Natural killer cell (primary cell): Measurements from ENCODE around the gene SPRED2. TPM values are rescaled to one million over a fixed set of nuclear protein-coding genes. Genes with fewer than 3 reads are reported as not detected.

Experiments
- ATAC-seq, 3 donors: fragments of 150-1000 bp in 2 of 3; fragments of 200-7000 bp in 1 of 3; cut with Tn5 transposase; 1 replicate in 1 of 3; 2 replicates in 2 of 3; pipeline ENCODE4 v1.10.0; 2021; ENCODE audit warnings: mild to moderate bottlenecking in 2 of 3, moderate library complexity in 2 of 3
- DNase-seq, 2 donors: peaks; one replicate each; pipeline versions ENCODE4 v3.0.0 to v3.0.0-alpha.2; 2013 to 2021; ENCODE audit warnings: mixed read lengths in 1 of 2
- H3K27ac ChIP-seq: one replicate; pipeline ENCODE4 v1.5.1; 2013; ENCODE audit warnings: mild to moderate bottlenecking, low read length
- H3K27me3 ChIP-seq: one replicate; pipeline ENCODE4 v1.6.1; 2013; ENCODE audit warnings: low read length; ENCODE audit not compliant: control insufficient read depth, insufficient read depth
- H3K36me3 ChIP-seq: one replicate; pipeline ENCODE4 v1.6.1; 2013; ENCODE audit warnings: low read length; ENCODE audit not compliant: control insufficient read depth, insufficient read depth
- H3K4me1 ChIP-seq: one replicate; pipeline ENCODE4 v1.6.1; 2013; ENCODE audit warnings: low read length; ENCODE audit not compliant: control insufficient read depth, insufficient read depth
- H3K4me3 ChIP-seq: one replicate; pipeline ENCODE4 v1.5.1; 2013; ENCODE audit warnings: low read length
- H3K9me3 ChIP-seq: one replicate; pipeline ENCODE4 v1.6.1; 2013; ENCODE audit warnings: low read length; ENCODE audit not compliant: control insufficient read depth, insufficient read depth
- H3K27ac Mint-ChIP-seq, 2 donors: one replicate each; pipeline ENCODE4 v1.8.0; 2022; ENCODE audit warnings: mild to moderate bottlenecking in 2 of 2, mixed read lengths in 2 of 2, moderate library complexity in 1 of 2
- H3K27me3 Mint-ChIP-seq, 2 donors: one replicate each; pipeline ENCODE4 v1.8.0; 2022; ENCODE audit warnings: low read depth in 2 of 2, mixed read lengths in 2 of 2
- H3K36me3 Mint-ChIP-seq: one replicate; pipeline ENCODE4 v1.8.0; 2022; ENCODE audit warnings: mixed read lengths
- H3K4me1 Mint-ChIP-seq, 2 donors: one replicate each; pipeline ENCODE4 v1.8.0; 2022; ENCODE audit warnings: mixed read lengths in 2 of 2
- H3K4me3 Mint-ChIP-seq: one replicate; pipeline ENCODE4 v1.8.0; 2022; ENCODE audit warnings: mild to moderate bottlenecking, moderate library complexity, mixed read lengths
- H3K9me3 Mint-ChIP-seq, 2 donors: one replicate each; pipeline ENCODE4 v1.8.0; 2022; ENCODE audit warnings: mixed read lengths in 2 of 2
- CTCF ChIP-seq: fragments of 200-600 bp; IDR thresholded peaks from one replicate; pipeline ENCODE4 v1.8.0; 2022; ENCODE audit warnings: antibody characterized with exemption
- WGBS: methylation state at CpG from one replicate; pipeline ENCODE4 v1.1.7; 2013; ENCODE audit warnings: missing lambda C conversion rate; ENCODE audit not compliant: insufficient coverage; 5-methylcytosine and 5-hydroxymethylcytosine counted together
- intact Hi-C: fragments of 100-400 bp; cut with micrococcal nuclease; formaldehyde crosslinking; loops from one replicate; pipeline ENCODE4 v1.14.2; 2022
- total RNA-seq, 4 donors: library from RNA; stranded (reverse); fragments of 120-200 nt in 1 of 4; gene quantifications; one replicate each; pipeline versions ENCODE4 v1.2.3 to v1.2.4, GENCODE V29; 2013 to 2022

The SPRED2 gene
- total RNA-seq, 3 donors from 2014 or later (not counting 1 experiment from before 2014, with no cell fraction given), result 3.8 to 8.6 (median 8.3) TPM

GRCh38 chr2:65325066-65325465 is 107.3 kb downstream of the SPRED2 start:
- no peaks in the 10 kb centered on the region for H3K9me3 ChIP-seq
- H3K27ac ChIP-seq, result no peak overlapping the region
- DNase-seq (no peak), ATAC-seq (no peak)
- Mint-ChIP-seq H3K4me3 (no peak overlapping the region), H3K36me3 (no peaks in the 10 kb centered on the region), H3K27me3 (no peaks in the 10 kb centered on the region), H3K27ac (no peak overlapping the region), H3K4me1 (peaks cover 0 to 5% of the 10 kb centered on the region in 2 donors), H3K9me3 (no peaks in the 10 kb centered on the region)
- no peaks in the 10 kb centered on the region for H3K36me3 ChIP-seq
- TF ChIP-seq CTCF, result no peak
- intact Hi-C loops, result no loop called here
- no peaks in the 10 kb centered on the region for H3K27me3 ChIP-seq
- no peak overlapping the region for H3K4me3 ChIP-seq
- WGBS, result 90% methylated on average over 2 of the region's 2 CpGs
- no peaks in the 10 kb centered on the region for H3K4me1 ChIP-seq

- H3K4me3 ChIP-seq, result no peak overlapping the region
- no peaks in the 10 kb centered on the region for H3K27me3 ChIP-seq
- Mint-ChIP-seq H3K4me3 (no peak overlapping the region), H3K36me3 (no peaks in the 10 kb centered on the region), H3K9me3 (no peaks in the 10 kb centered on the region), H3K27me3 (no peaks in the 10 kb centered on the region), H3K4me1 (peaks cover 0 to 5% of the 10 kb centered on the region in 2 donors), H3K27ac (no peak overlapping the region)
- no peak overlapping the region for H3K27ac ChIP-seq
- H3K4me1 ChIP-seq, result peaks cover 4% of the 10 kb centered on the region
- no peak for TF ChIP-seq CTCF
- H3K36me3 ChIP-seq, result no peaks in the 10 kb centered on the region
- DNase-seq (no peak), ATAC-seq (no peak)
- WGBS, result 86% methylated on average over 2 of the region's 2 CpGs
- H3K9me3 ChIP-seq, result no peaks in the 10 kb centered on the region
- intact Hi-C loops, result no loop called here
Measured at GRCh38 chr2:65320946-65321345, 111.5 kb downstream of the SPRED2 start.

GRCh38 chr2:65320042-65320725 is 112.2 kb downstream of the SPRED2 start:
- no peaks in the 10 kb centered on the region for H3K9me3 Mint-ChIP-seq
- no peaks in the 10 kb centered on the region for H3K36me3 ChIP-seq
- intact Hi-C loops, result no loop called here
- peak overlapping the region in 1 of 2 donors; percentile 21 for H3K27ac Mint-ChIP-seq
- 58% methylated on average over 9 of the region's 9 CpGs for WGBS
- no peaks in the 10 kb centered on the region for H3K36me3 Mint-ChIP-seq
- H3K4me1 Mint-ChIP-seq, result peaks cover 0 to 5% of the 10 kb centered on the region in 2 donors
- DNase-seq, result peak in 1 of 2 donors; percentile 26
- H3K9me3 ChIP-seq, result no peaks in the 10 kb centered on the region
- TF ChIP-seq CTCF, result no peak
- no peaks in the 10 kb centered on the region for H3K27me3 Mint-ChIP-seq
- H3K4me3 Mint-ChIP-seq, result no peak overlapping the region
- H3K27me3 ChIP-seq, result no peaks in the 10 kb centered on the region
- peak; percentile 39 to 66 (median 60) for ATAC-seq
- H3K4me3 ChIP-seq, result no peak overlapping the region
- peaks cover 4% of the 10 kb centered on the region for H3K4me1 ChIP-seq
- no peak overlapping the region for H3K27ac ChIP-seq

- Mint-ChIP-seq H3K27me3 (no peaks in the 10 kb centered on the region), H3K4me3 (no peak overlapping the region)
- intact Hi-C loops, result no loop called here
Measured at GRCh38 chr2:65319674-65320041, 112.7 kb downstream of the SPRED2 start.

More at GRCh38 chr2:65319674-65320041, 112.7 kb downstream of the SPRED2 start:
- no peaks in the 10 kb centered on the region for H3K36me3 Mint-ChIP-seq
- Histone ChIP-seq H3K4me1 (peaks cover 4% of the 10 kb centered on the region), H3K27me3 (no peaks in the 10 kb centered on the region), H3K4me3 (no peak overlapping the region), H3K36me3 (no peaks in the 10 kb centered on the region), H3K27ac (no peak overlapping the region), H3K9me3 (no peaks in the 10 kb centered on the region)
- H3K9me3 Mint-ChIP-seq, result no peaks in the 10 kb centered on the region
- 100% methylated on average over 1 of the region's 1 CpG for WGBS
- DNase-seq (no peak), ATAC-seq (no peak)
- H3K27ac Mint-ChIP-seq, result peak overlapping the region in 1 of 2 donors; percentile 21
- TF ChIP-seq CTCF, result no peak
- H3K4me1 Mint-ChIP-seq, result peaks cover 0 to 5% of the 10 kb centered on the region in 2 donors
